ENCODE results near the gene SORCS2. TPM values are rescaled to one million over a fixed set of nuclear protein-coding genes. Genes with fewer than 3 reads are reported as not detected.

The SORCS2 gene
- total and polyA plus RNA-seq, 7 donors, result 0.18 to 1.5 (median 0.36) TPM

- Histone ChIP-seq H3K4me1 (no peaks in the 10 kb centered on the region), H3K36me3 (ENCODE audit: insufficient read depth in 1 of 2, low read depth in 1 of 2) (no peaks in the 10 kb centered on the region), H3K4me3 (no peak overlapping the region), H3K27me3 (ENCODE audit: insufficient read depth in 3 of 3, low read length in 2 of 3) (peaks cover 0 to 7% (median 5%) of the 10 kb centered on the region in 3 donors), H3K27ac (no peak overlapping the region), H3K9me3 (no peaks in the 10 kb centered on the region)
- intact Hi-C loops (cut with DNase I), result no loop called here
- no peak for DNase-seq
- no peak for TF ChIP-seq CTCF (IDR thresholded peaks at IDR 0.05)
- ATAC-seq, result no peak
- 69 to 81% (median 75%) methylated on average over 13 to 15 of the region's 15 CpGs for WGBS, 3 donors
Observed at GRCh38 chr4:7487998-7488671, 295.8 kb downstream of the SORCS2 start.

GRCh38 chr4:7491915-7492314, 299.6 kb downstream of the SORCS2 start:
- H3K27ac ChIP-seq, result no peak overlapping the region
- WGBS, 3 donors, result 88 to 93% (median 89%) methylated on average over 5 to 6 of the region's 6 CpGs
- H3K9me3 ChIP-seq, result no peaks in the 10 kb centered on the region
- H3K36me3 ChIP-seq (ENCODE audit: insufficient read depth in 1 of 2, low read depth in 1 of 2), result no peaks in the 10 kb centered on the region
- intact Hi-C loops (cut with DNase I), result no loop called here
- no peak for TF ChIP-seq CTCF (IDR thresholded peaks at IDR 0.05)
- no peak overlapping the region for H3K4me3 ChIP-seq
- H3K27me3 ChIP-seq (ENCODE audit: insufficient read depth in 3 of 3, low read length in 2 of 3), result peaks cover 0 to 5% (median 4%) of the 10 kb centered on the region in 3 donors
- ATAC-seq, result no peak
- no peak for DNase-seq
- no peaks in the 10 kb centered on the region for H3K4me1 ChIP-seq

GRCh38 chr4:7498446-7499200, 306.3 kb downstream of the SORCS2 start:
- Histone ChIP-seq H3K36me3 (ENCODE audit: insufficient read depth in 1 of 2, low read depth in 1 of 2) (no peaks in the 10 kb centered on the region), H3K27me3 (ENCODE audit: insufficient read depth in 3 of 3, low read length in 2 of 3) (peaks cover 0 to 15% (median 4%) of the 10 kb centered on the region in 3 donors), H3K4me1 (no peaks in the 10 kb centered on the region), H3K9me3 (no peaks in the 10 kb centered on the region), H3K4me3 (no peak overlapping the region), H3K27ac (no peak overlapping the region)
- no peak for TF ChIP-seq CTCF (IDR thresholded peaks at IDR 0.05)
- intact Hi-C loops (cut with DNase I), result no loop called here
- WGBS, 3 donors, result 45 to 66% (median 46%) methylated on average over 16 of the region's 16 CpGs
- DNase-seq (no peak), ATAC-seq (no peak)

GRCh38 chr4:7499661-7500060, 307.3 kb downstream of the SORCS2 start:
- ATAC-seq (no peak), DNase-seq (no peak)
- Histone ChIP-seq H3K9me3 (no peaks in the 10 kb centered on the region), H3K27ac (no peak overlapping the region), H3K4me1 (no peaks in the 10 kb centered on the region), H3K36me3 (ENCODE audit: insufficient read depth in 1 of 2, low read depth in 1 of 2) (no peaks in the 10 kb centered on the region), H3K4me3 (no peak overlapping the region), H3K27me3 (ENCODE audit: insufficient read depth in 3 of 3, low read length in 2 of 3) (peaks cover 0 to 15% (median 8%) of the 10 kb centered on the region in 3 donors)
- TF ChIP-seq CTCF (IDR thresholded peaks at IDR 0.05), result no peak
- intact Hi-C loops (cut with DNase I), result no loop called here
- WGBS, 3 donors, result 65 to 66% (median 65%) methylated on average over 12 to 16 of the region's 16 CpGs

Measured in psoas muscle (tissue), 8 donors.